K562 (cell line): ENCODE measurements around the gene ADAMTS6. TPM values are rescaled to one million over a fixed set of nuclear protein-coding genes. Genes with fewer than 3 reads are reported as not detected.

Experiments used
- ATAC-seq: fragments of 200-7000 bp; cut with Tn5 transposase; 3 replicates; pipeline ENCODE4 v1.9.1; 2020; ENCODE audit warnings: moderate library complexity
- BruUV-seq: library from RNA; stranded (reverse); fragments of 400-500 nt; replicated peaks from 2 replicates; lab custom pipeline; 2021; lab: Mats Ljungman, UMichigan
- CTCF ChIA-PET: fragments of 300-600 bp; formaldehyde crosslinking; extraction: SDS; loops from one replicate; lab custom pipeline; 2021; ENCODE audit warnings: low intra/inter-chr PET ratio; lab: Yijun Ruan, JAX
- POLR2A ChIA-PET: fragments of 300-600, 350-650 bp; sonication (Branson Sonifier 250); formaldehyde crosslinking; extraction: SDS; loops from one replicate; lab custom pipeline; 2021; ENCODE audit warnings: antibody characterized with exemption, inconsistent platforms; lab: Yijun Ruan, JAX
- DNase-seq, 4 experiments: peaks; one replicate each; pipeline versions ENCODE4 v3.0.0 to v3.0.0-alpha.2; 2011 to 2018; ENCODE audit warnings: low spot score in 3 of 4, mixed read lengths in 3 of 4; ENCODE audit errors: extremely low read depth in 1 of 4
- FAIRE-seq: peaks from 2 replicates; lab custom pipeline; 2011; peaks lifted over from hg19 to GRCh38; lab: Jason Lieb, UNC
- H2AFZ ChIP-seq: 2 replicates; pipeline ENCODE4 v1.6.0; 2011; ENCODE audit warnings: low read depth, low read length, control low read depth, inconsistent platforms
- H3K27ac ChIP-seq: fragments of 200-600 bp; 3 replicates; pipeline ENCODE4 v1.8.0; 2011; ENCODE audit warnings: low read depth, mild to moderate bottlenecking, control low read depth, inconsistent platforms, low read length, moderate library complexity, mixed read lengths; ENCODE audit errors: extremely low read depth
- H3K27me3 ChIP-seq, 2 experiments: fragments of 300-600 bp in 1 of 2; 2 replicates in 1 of 2; 3 replicates in 1 of 2; pipeline versions ENCODE4 v1.6.0 to v1.8.0; 2011; ENCODE audit warnings: inconsistent platforms in 2 of 2, low read length in 2 of 2, mild to moderate bottlenecking in 1 of 2, mixed read lengths in 1 of 2, moderate library complexity in 1 of 2; ENCODE audit not compliant: control insufficient read depth in 2 of 2, insufficient read depth in 2 of 2
- H3K36me3 ChIP-seq: fragments of 300-600 bp; 3 replicates; pipeline ENCODE4 v1.8.0; 2011; ENCODE audit warnings: mild to moderate bottlenecking, low read length, inconsistent platforms; ENCODE audit not compliant: control insufficient read depth, insufficient read depth
- H3K4me1 ChIP-seq, 2 experiments: fragments of 200-600 bp in 1 of 2; replicated peaks in 1 of 2; 2 replicates in 1 of 2; 3 replicates in 1 of 2; pipeline versions ENCODE4 v1.5.1 to v1.8.0; 2011; ENCODE audit warnings: inconsistent platforms in 2 of 2, low read length in 2 of 2, mild to moderate bottlenecking in 1 of 2, mixed read lengths in 1 of 2, moderate library complexity in 1 of 2; ENCODE audit not compliant: control insufficient read depth in 2 of 2, insufficient read depth in 2 of 2
- H3K4me2 ChIP-seq: 2 replicates; pipeline ENCODE4 v1.6.1; 2011; ENCODE audit warnings: low read length, control low read depth, inconsistent platforms, mixed read lengths; ENCODE audit not compliant: insufficient read depth
- H3K4me3 ChIP-seq: fragments of 200-600 bp; sonication (generic), shearing (Covaris generic); 2 replicates; pipeline ENCODE4 v1.5.1; 2016; ENCODE audit warnings: control low read depth, inconsistent platforms
- H3K79me2 ChIP-seq: fragments of 200-600 bp; 3 replicates; pipeline ENCODE4 v1.8.0; 2011; ENCODE audit warnings: low read length, inconsistent platforms; ENCODE audit not compliant: control insufficient read depth, insufficient read depth
- H3K9ac ChIP-seq, 2 experiments: 2 replicates each; pipeline versions ENCODE4 v1.6.0 to v1.6.1; 2011; ENCODE audit warnings: low read depth in 2 of 2, low read length in 2 of 2, control low read depth in 1 of 2, inconsistent platforms in 1 of 2, mild to moderate bottlenecking in 1 of 2, mixed read lengths in 1 of 2; ENCODE audit not compliant: insufficient read depth in 1 of 2
- H3K9me1 ChIP-seq: one replicate; pipeline ENCODE4 v1.6.0; 2011; ENCODE audit warnings: inconsistent platforms, mild to moderate bottlenecking, low read length, moderate library complexity; ENCODE audit not compliant: control insufficient read depth, insufficient read depth
- H3K9me3 ChIP-seq: replicated peaks from 2 replicates; pipeline ENCODE4 v1.5.1; 2011; ENCODE audit warnings: low read depth, low read length, inconsistent platforms; ENCODE audit not compliant: control insufficient read depth, insufficient read depth
- H4K20me1 ChIP-seq: replicated peaks from 2 replicates; pipeline ENCODE4 v1.6.1; 2011; ENCODE audit warnings: low read length, inconsistent platforms, mixed read lengths; ENCODE audit not compliant: control insufficient read depth, insufficient read depth
- ARID1B ChIP-seq: fragments of 450-650 bp; IDR thresholded peaks from 2 replicates; pipeline ENCODE4 v1.6.1; 2016; ENCODE audit warnings: antibody characterized with exemption, mild to moderate bottlenecking, inconsistent platforms
- C11orf30 ChIP-seq: fragments of 450-650 bp; IDR thresholded peaks from 2 replicates; pipeline ENCODE4 v1.6.1; 2016; ENCODE audit warnings: low read depth, mild to moderate bottlenecking
- CREBBP ChIP-seq: IDR thresholded peaks from one replicate; pipeline ENCODE4 v1.6.1; 2012; ENCODE audit warnings: low read depth, mild to moderate bottlenecking, control low read depth, inconsistent platforms, low read length
- ELK3 ChIP-seq: fragments of 450-650 bp; formaldehyde crosslinking; IDR thresholded peaks from 2 replicates; pipeline ENCODE4 v1.4.0; 2020; ENCODE audit warnings: mild to moderate bottlenecking
- JUNB ChIP-seq: fragments of 450-650 bp; formaldehyde crosslinking; conservative IDR thresholded peaks from 2 replicates; pipeline ENCODE4 v1.4.0; 2020; ENCODE audit warnings: mild to moderate bottlenecking
- NR0B1 ChIP-seq: fragments of 450-650 bp; IDR thresholded peaks from one replicate; pipeline ENCODE4 v1.6.1; 2018; ENCODE audit warnings: mild to moderate bottlenecking, moderate library complexity; ENCODE audit not compliant: partially characterized antibody
- OTX1 ChIP-seq: fragments of 450-650 bp; formaldehyde crosslinking; IDR thresholded peaks from 2 replicates; pipeline ENCODE4 v1.4.0; 2022; ENCODE audit warnings: mild to moderate bottlenecking
- PHF8 ChIP-seq: fragments of 200-600 bp; sonication (generic); IDR thresholded peaks from 2 replicates; pipeline ENCODE4 v1.6.1; 2012; ENCODE audit warnings: mixed run types, mild to moderate bottlenecking, inconsistent platforms, low read length, moderate library complexity, borderline replicate concordance
- POLR2AphosphoS5 ChIP-seq: IDR thresholded peaks from 2 replicates; pipeline ENCODE4 v1.6.1; 2011; ENCODE audit warnings: mild to moderate bottlenecking, low read depth, low read length, moderate library complexity; ENCODE audit not compliant: control insufficient read depth, insufficient read depth
- POLR2B ChIP-seq: fragments of 450-650 bp; IDR thresholded peaks from 2 replicates; pipeline ENCODE4 v1.6.1; 2018; ENCODE audit warnings: low read depth; ENCODE audit not compliant: partially characterized antibody
- RBM14 ChIP-seq: fragments of 200-400 bp; formaldehyde crosslinking; IDR thresholded peaks from 2 replicates; pipeline ENCODE4 v1.6.1; 2018; ENCODE audit warnings: low read depth, mild to moderate bottlenecking, low read length, moderate library complexity, borderline replicate concordance; ENCODE audit not compliant: insufficient read depth
- RHOXF2B ChIP-seq: fragments of 250-450 bp; sonication (Bioruptor Pico); conservative IDR thresholded peaks from 2 replicates; pipeline ENCODE4 v1.5.1; 2021
- RNF219 ChIP-seq: fragments of 250-450 bp; sonication (Bioruptor Pico); IDR thresholded peaks from 2 replicates; pipeline ENCODE4 v1.5.0; 2022; ENCODE audit warnings: mild to moderate bottlenecking
- ZFX ChIP-seq: sonication (generic); formaldehyde crosslinking; IDR thresholded peaks from 2 replicates; pipeline ENCODE4 v1.8.0; 2022; ENCODE audit warnings: mild to moderate bottlenecking, missing genetic modification reagents, moderate library complexity
- in situ Hi-C: fragments of 300-500 bp; cut with MboI; formaldehyde crosslinking; loops from 4 replicates; pipeline ENCODE4 v1.15.0; 2018; ENCODE audit warnings: inconsistent platforms, mixed read lengths
- intact Hi-C: fragments of 100-400 bp; cut with micrococcal nuclease; formaldehyde crosslinking; loops from 2 replicates; pipeline ENCODE4 v1.14.2; 2022
- polyA plus RNA-seq, 8 experiments: library from polyadenylated mRNA; depleted of rRNA in 4 of 8; stranded (reverse) in 5 of 8; unstranded in 3 of 8; fragments of >200 nt; fragmentation: Nextera tagmentation in 2 of 8; fragmentation: Illumina TruSeq in 1 of 8; extraction: Ambion mirVana in 2 of 8; extraction: Trizol in 1 of 8; gene quantifications; 2 replicates each; pipeline versions ENCODE4 v1.2.1 to v1.2.3, GENCODE V29; 2011 to 2014; ENCODE audit warnings: inconsistent platforms in 1 of 8, missing spikeins in 1 of 8
- total RNA-seq, 7 experiments: library from RNA; depleted of rRNA in 6 of 7; stranded (reverse); fragments of >200 nt in 6 of 7; fragmentation: Illumina TruSeq in 2 of 7; extraction: Trizol in 2 of 7; gene quantifications; 2 replicates each; pipeline versions ENCODE4 v1.2.1 to v1.2.3, GENCODE V29; 2011 to 2021; ENCODE audit warnings: low replicate concordance in 1 of 7
- TF ChIP-seq, protein P1 (sequence below): fragments of 200-800 bp; sonication (Bioruptor generic); IDR thresholded peaks from 2 replicates; pipeline ENCODE4 v1.6.1; 2017; ENCODE audit warnings: missing genetic modification characterization, missing compliant biosample characterization
- TF ChIP-seq, protein P2 (sequence below), 2 experiments: fragments of 450-650 bp; IDR thresholded peaks; 2 replicates each; pipeline ENCODE4 v1.6.1; 2016

ADAMTS6 gene
- total and polyA plus RNA-seq, 9 of the 15 experiments (the other 6 are each of a cell fraction or from before 2014, with no cell fraction given) = 0.57 to 5.3 (median 1.5) TPM

- CTCF ChIA-PET = no interaction called here
- no peak overlapping the region for H3K9ac ChIP-seq
- H3K4me2 ChIP-seq = no peak overlapping the region
- H3K36me3 ChIP-seq = no peaks in the 10 kb centered on the region
- ATAC-seq = no peak
- no peaks in the 10 kb centered on the region for H4K20me1 ChIP-seq
- no peaks in the 10 kb centered on the region for H3K9me1 ChIP-seq
- no peaks in the 10 kb centered on the region for H3K79me2 ChIP-seq
- no peak overlapping the region for H2AFZ ChIP-seq
- no peak overlapping the region for H3K27ac ChIP-seq
- in situ Hi-C loops (no loop called here), intact Hi-C loops (no loop called here)
- H3K9me3 ChIP-seq = no peaks in the 10 kb centered on the region
- no peaks in the 10 kb centered on the region for H3K27me3 ChIP-seq
- H3K4me3 ChIP-seq = no peak overlapping the region
- FAIRE-seq = no peak
- no TSS peak for BruUV-seq
- POLR2A ChIA-PET = no interaction called here
- H3K4me1 ChIP-seq = no peaks in the 10 kb centered on the region
- DNase-seq = no peak
- TF ChIP-seq, protein P1, sequence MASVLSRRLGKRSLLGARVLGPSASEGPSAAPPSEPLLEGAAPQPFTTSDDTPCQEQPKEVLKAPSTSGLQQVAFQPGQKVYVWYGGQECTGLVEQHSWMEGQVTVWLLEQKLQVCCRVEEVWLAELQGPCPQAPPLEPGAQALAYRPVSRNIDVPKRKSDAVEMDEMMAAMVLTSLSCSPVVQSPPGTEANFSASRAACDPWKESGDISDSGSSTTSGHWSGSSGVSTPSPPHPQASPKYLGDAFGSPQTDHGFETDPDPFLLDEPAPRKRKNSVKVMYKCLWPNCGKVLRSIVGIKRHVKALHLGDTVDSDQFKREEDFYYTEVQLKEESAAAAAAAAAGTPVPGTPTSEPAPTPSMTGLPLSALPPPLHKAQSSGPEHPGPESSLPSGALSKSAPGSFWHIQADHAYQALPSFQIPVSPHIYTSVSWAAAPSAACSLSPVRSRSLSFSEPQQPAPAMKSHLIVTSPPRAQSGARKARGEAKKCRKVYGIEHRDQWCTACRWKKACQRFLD (CRISPR knock-in tag) = no peak
- TF ChIP-seq ELK3 (CRISPR knock-in tag) (no peak), RBM14 (no peak), ZFX (no peak), JUNB (CRISPR knock-in tag) (no peak), POLR2B (no peak), PHF8 (no peak), POLR2AphosphoS5 (no peak), RHOXF2B (CRISPR knock-in tag) (no peak), OTX1 (CRISPR knock-in tag) (no peak), RNF219 (CRISPR knock-in tag) (no peak), CREBBP (no peak), ARID1B (no peak), NR0B1 (no peak), C11orf30 (no peak)
- TF ChIP-seq, protein P2, sequence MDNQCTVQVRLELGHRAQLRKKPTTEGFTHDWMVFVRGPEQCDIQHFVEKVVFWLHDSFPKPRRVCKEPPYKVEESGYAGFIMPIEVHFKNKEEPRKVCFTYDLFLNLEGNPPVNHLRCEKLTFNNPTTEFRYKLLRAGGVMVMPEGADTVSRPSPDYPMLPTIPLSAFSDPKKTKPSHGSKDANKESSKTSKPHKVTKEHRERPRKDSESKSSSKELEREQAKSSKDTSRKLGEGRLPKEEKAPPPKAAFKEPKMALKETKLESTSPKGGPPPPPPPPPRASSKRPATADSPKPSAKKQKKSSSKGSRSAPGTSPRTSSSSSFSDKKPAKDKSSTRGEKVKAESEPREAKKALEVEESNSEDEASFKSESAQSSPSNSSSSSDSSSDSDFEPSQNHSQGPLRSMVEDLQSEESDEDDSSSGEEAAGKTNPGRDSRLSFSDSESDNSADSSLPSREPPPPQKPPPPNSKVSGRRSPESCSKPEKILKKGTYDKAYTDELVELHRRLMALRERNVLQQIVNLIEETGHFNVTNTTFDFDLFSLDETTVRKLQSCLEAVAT (IDR thresholded peaks at IDR 0.05) = no peak
Measured at GRCh38 chr5:65191554-65192135, 290.1 kb downstream of the ADAMTS6 start.
